HG03378 (cell line): ENCODE data around the gene HVCN1.
"Not testable (repeated sequence)": the region's sequence is repeated elsewhere in the genome, so short reads cannot be mapped to it uniquely, and the experiment has no call there.

Experiments
- ATAC-seq: cut with Tn5 transposase; IDR thresholded peaks from one replicate; pipeline ENCODE4 v1.9.1; 2021; ENCODE audit warnings: mild to moderate bottlenecking, moderate library complexity; ENCODE audit not compliant: unreplicated experiment

HVCN1 gene

GRCh38 chr12:110688446-110689280 lies at the start of gene HVCN1:
Gene HVCN1, minus strand, starts transcription at chr12:110689115. Its CDS starts 5,870 bp downstream, at chr12:110683245.
- ATAC-seq: no peak

- ATAC-seq: no peak
Measured at GRCh38 chr12:110737532-110737931, 48.6 kb upstream of the HVCN1 start.

GRCh38 chr12:110737016-110737415 lies 48.1 kb upstream of the HVCN1 start:
- ATAC-seq: not testable (repeated sequence)

DNA sequence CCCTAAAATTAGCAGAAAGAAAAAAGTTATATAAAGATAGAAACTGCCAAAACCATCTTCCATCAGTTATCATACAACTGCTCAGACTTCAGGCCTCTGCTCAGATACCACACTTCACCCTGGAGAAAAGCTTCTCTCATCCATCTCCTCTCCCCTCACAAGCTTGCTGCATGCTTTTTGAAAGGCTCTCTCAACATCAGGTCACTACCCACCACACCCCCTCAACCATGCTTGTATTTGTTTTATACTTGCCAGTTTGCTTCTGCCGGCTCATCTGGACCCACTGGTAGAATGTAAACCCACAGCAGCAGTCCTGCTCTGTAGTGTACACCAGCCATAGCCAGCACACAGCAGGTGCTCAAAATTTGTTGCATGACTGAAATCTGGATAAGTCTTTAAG lies 45.0 kb upstream of the HVCN1 start:
- no peak for ATAC-seq

GRCh38 chr12:110733089-110733715 lies 44.3 kb upstream of the HVCN1 start:
- ATAC-seq: no peak

GRCh38 chr12:110732572-110732971 lies 43.7 kb upstream of the HVCN1 start:
- ATAC-seq: no peak

DNA sequence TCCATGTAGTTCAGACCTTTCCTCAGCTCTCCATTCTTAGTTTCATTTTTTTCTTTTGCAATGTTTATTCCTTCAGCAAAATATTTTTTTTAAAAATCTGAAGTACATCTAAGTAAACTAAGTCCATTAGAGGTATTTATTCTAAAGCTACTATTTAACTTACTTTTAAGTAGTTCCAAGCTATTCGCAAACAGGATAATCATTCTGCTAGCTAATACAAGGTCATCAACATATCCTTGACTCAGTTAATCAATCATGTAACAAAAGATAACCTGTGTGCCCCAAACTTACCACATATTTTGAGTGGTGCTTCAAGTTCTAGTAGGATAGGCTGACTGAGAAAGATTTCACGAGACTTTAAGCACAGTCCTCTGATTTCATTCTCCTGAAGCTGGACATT lies 42.6 kb upstream of the HVCN1 start:
- ATAC-seq: no peak

- ATAC-seq: no peak
Measured at GRCh38 chr12:110728628-110729027, 39.7 kb upstream of the HVCN1 start.

DNA sequence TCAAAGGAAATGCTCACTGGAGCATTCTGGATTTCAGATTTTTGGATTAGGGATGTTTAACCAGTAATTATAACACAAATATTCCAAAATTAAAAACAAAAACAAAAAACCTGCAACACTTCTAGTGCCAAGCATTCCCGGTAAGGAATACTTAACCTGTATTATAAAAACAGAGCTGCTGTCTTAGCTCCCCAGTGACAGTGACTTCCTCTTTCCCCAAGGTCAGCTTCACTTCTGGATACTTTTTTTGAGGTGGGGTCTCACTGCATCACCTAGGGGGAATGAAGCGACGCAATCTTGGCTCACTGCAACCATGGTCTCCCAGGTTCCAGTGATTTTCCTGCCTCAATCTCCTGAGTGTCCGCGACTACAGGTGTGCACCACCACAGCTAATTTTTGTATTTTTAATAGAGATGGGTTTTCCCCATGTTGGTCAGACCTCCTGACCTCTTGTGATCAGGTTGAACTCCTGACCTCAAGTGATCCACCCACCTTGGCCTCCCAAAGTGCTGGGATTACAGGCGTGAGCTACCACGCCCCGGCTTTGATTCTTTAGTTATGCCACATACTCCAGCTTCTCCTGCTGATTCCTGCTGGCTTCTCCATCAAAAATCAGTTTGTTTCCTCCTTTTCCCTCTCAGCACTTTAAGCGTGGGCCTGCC lies 37.9 kb upstream of the HVCN1 start:
- no peak for ATAC-seq

- no peak for ATAC-seq
Measured at GRCh38 chr12:110726028-110726427, 37.1 kb upstream of the HVCN1 start.

- ATAC-seq: no peak
Measured at GRCh38 chr12:110725267-110725666, 36.4 kb upstream of the HVCN1 start.

- not testable (repeated sequence) for ATAC-seq
Measured at GRCh38 chr12:110722892-110723291, 34.0 kb upstream of the HVCN1 start.

DNA sequence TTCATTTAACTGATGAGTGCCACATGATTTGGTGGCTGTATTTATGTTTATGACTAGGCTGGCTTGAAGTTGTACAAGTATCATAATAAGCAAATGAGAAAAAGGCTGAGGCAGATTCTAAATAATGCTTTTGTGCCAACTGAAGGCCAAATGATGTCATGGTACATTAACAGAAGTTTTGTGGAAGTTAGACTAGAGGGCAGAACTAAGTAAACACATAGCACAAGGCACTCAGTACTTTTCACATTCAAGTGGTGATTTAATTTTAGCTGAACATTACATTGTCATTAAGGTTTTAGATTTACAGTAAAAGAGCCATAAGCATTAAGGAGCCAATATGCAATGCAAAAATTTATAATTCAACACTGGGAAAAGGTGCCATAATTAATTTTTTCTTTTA lies 32.7 kb upstream of the HVCN1 start:
- no peak for ATAC-seq

DNA sequence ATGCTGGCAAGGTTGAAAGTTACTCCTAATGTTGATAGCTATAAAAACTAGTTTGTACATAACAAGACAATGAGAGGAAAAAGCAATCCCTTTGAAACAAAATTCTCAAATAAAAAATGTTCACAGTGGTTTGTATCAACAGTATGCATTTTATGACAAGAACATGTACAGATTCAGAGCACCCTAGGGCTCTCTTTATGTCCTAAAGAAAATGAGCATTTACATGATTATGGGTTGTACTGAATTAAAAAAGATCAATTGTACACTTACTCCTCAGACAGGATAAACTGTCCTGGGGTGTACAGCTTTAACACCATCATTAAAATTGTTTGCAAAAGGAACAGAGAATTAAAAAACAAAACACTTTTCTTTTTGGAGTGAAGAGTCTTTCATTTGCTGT lies 31.6 kb upstream of the HVCN1 start:
- ATAC-seq: no peak

DNA sequence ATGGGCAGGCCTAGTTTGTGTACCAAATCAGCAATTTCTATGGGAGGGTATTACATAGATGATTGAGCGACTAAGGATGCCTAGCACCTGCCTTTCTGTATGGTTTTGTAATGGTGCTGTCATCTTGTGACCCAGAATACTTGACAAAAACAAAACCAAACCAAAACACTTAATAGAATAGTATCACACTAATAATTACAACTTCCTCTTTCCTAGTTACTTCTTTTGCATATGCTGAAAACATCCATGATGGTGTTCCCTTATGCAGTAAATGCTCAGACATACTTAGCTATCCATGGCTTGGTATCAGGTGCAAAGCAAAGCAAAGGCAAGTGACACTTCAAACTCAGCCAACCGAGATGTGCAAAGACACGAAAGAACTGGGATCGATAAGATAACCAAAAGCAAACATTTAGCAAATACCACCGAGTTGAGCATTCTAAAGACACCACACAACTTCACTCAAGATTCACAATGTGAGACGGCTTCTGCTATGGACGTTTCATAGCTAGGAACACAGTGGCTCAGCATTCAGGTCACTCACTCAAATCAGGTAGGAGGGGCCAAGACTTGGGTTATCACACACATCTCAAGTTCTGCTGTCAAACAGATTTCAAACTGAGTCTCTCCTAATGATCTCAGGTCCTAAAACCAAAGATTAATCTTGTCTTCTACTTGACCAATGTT lies 29.4 kb upstream of the HVCN1 start:
- ATAC-seq: no peak

- no peak for ATAC-seq
Measured at GRCh38 chr12:110717037-110717436, 28.1 kb upstream of the HVCN1 start.

DNA sequence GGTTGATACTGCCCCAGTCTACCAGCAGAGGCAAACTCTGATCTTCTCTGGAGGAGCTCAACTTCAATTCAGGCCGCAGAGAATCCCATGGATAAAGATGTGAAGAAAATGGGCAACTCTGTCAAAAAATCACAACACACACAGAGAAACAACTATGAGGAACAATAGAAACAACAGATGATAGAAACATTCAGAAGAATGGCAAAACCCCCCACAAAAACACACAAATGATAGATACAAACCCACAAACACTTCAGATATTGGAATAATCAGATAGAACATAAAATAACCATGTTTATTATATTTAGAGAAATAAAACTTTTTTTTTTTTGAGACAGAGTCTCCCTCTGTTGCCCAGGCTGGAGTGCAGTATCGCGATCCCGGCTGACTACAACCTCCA lies 20.0 kb upstream of the HVCN1 start:
- ATAC-seq: no peak

- no peak for ATAC-seq
Measured at GRCh38 chr12:110705309-110705708, 16.4 kb upstream of the HVCN1 start.

- ATAC-seq: no peak
Measured at GRCh38 chr12:110704750-110705149, 15.8 kb upstream of the HVCN1 start.

- ATAC-seq: no peak
Measured at GRCh38 chr12:110704231-110704630, 15.3 kb upstream of the HVCN1 start.

- ATAC-seq: no peak
Measured at GRCh38 chr12:110702081-110702480, 13.2 kb upstream of the HVCN1 start.
